CD4-positive, CD25-positive, alpha-beta regulatory T cell (primary cell): ENCODE measurements around the gene ATP8A2. TPM values are rescaled to one million over a fixed set of nuclear protein-coding genes. Genes with fewer than 3 reads are reported as not detected.
"Not testable (repeated sequence)": the region's sequence is repeated elsewhere in the genome, so short reads cannot be mapped to it uniquely, and the experiment has no call there.

Experiments used
- ATAC-seq, 2 donors: fragments of 150-1000 bp; cut with Tn5 transposase; one replicate each; pipeline ENCODE4 v1.10.0; 2021; ENCODE audit warnings: low read depth in 2 of 2, moderate number of reproducible peaks in 2 of 2, moderate library complexity in 1 of 2
- DNase-seq, 3 donors: peaks; one replicate each; pipeline versions ENCODE4 v3.0.0 to v3.0.0-alpha.2; 2012 to 2022; ENCODE audit warnings: mixed read lengths in 1 of 3
- H3K27ac ChIP-seq: one replicate; pipeline ENCODE4 v1.7.0; 2013; ENCODE audit warnings: mild to moderate bottlenecking, low read length; ENCODE audit not compliant: insufficient read depth, poor library complexity, severe bottlenecking
- H3K27me3 ChIP-seq: one replicate; pipeline ENCODE4 v1.7.0; 2013; ENCODE audit warnings: low read length; ENCODE audit not compliant: control insufficient read depth, insufficient read depth
- H3K36me3 ChIP-seq: one replicate; pipeline ENCODE4 v1.7.0; 2013; ENCODE audit warnings: mild to moderate bottlenecking, low read length, moderate library complexity; ENCODE audit not compliant: control insufficient read depth, insufficient read depth
- H3K4me1 ChIP-seq: 2 replicates; pipeline ENCODE4 v1.7.0; 2013; ENCODE audit warnings: mild to moderate bottlenecking, low read length; ENCODE audit not compliant: insufficient read depth, control insufficient read depth, poor library complexity, severe bottlenecking
- H3K4me3 ChIP-seq: one replicate; pipeline ENCODE4 v1.7.0; 2013; ENCODE audit warnings: low read depth, mild to moderate bottlenecking, low read length, moderate library complexity
- H3K9me3 ChIP-seq, 2 experiments: 1 replicate in 1 of 2; 2 replicates in 1 of 2; pipeline ENCODE4 v1.7.0; 2013; ENCODE audit warnings: low read length in 2 of 2, mild to moderate bottlenecking in 1 of 2, moderate library complexity in 1 of 2; ENCODE audit not compliant: control insufficient read depth in 2 of 2
- H3K27ac Mint-ChIP-seq, 3 donors: one replicate each; pipeline ENCODE4 v1.8.0; 2020 to 2022; ENCODE audit warnings: mild to moderate bottlenecking in 3 of 3, mixed read lengths in 3 of 3, moderate library complexity in 2 of 3
- H3K27me3 Mint-ChIP-seq: one replicate; pipeline ENCODE4 v1.8.0; 2022; ENCODE audit warnings: mild to moderate bottlenecking, mixed read lengths
- H3K36me3 Mint-ChIP-seq: one replicate; pipeline ENCODE4 v1.8.0; 2020; ENCODE audit warnings: mixed read lengths
- H3K4me1 Mint-ChIP-seq, 4 donors: one replicate each; pipeline ENCODE4 v1.8.0; 2020 to 2022; ENCODE audit warnings: mixed read lengths in 4 of 4, mild to moderate bottlenecking in 1 of 4
- H3K4me3 Mint-ChIP-seq, 4 donors: one replicate each; pipeline ENCODE4 v1.8.0; 2020 to 2022; ENCODE audit warnings: mild to moderate bottlenecking in 4 of 4, mixed read lengths in 4 of 4, moderate library complexity in 3 of 4
- H3K9me3 Mint-ChIP-seq, 7 donors: one replicate each; pipeline ENCODE4 v1.8.0; 2020 to 2022; ENCODE audit warnings: mixed read lengths in 7 of 7, mild to moderate bottlenecking in 3 of 7, moderate library complexity in 2 of 7
- polyA plus RNA-seq, 4 donors: library from polyadenylated mRNA; unstranded; fragments of 300-500 nt; fragmentation: Illumina TruSeq; gene quantifications; one replicate each; pipeline ENCODE4 v1.2.3, GENCODE V29; 2021
- total RNA-seq: library from RNA; stranded (reverse); gene quantifications from one replicate; pipeline ENCODE4 v1.2.3, GENCODE V29; 2022

ATP8A2 gene
- total and polyA plus RNA-seq, 5 donors from 2014 or later: 0.29 to 0.68 (median 0.55) TPM

DNA sequence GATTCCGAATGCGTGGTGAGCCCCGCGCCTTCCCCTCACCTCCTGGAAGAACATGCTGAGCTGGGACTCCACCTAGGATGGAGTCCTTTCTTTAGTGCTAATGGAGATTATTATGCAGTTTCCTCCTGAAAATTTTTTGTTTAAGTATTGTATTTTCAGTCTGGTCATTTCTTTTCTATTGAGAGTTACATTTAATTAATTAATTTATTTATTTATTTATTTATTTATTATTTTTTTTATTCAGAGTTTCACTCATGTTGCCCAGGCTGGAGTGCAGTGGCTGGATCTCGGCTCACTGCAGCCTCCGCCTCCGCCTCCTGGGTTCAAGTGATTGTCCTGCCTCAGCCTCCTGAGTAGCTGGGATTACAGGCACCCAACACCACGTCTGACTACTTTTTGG lies 400.8 kb downstream of the ATP8A2 start:
- not testable (repeated sequence) for H3K9me3 Mint-ChIP-seq, H3K4me1 ChIP-seq, H3K4me3 ChIP-seq, H3K36me3 Mint-ChIP-seq, H3K9me3 ChIP-seq, H3K4me1 Mint-ChIP-seq, H3K36me3 ChIP-seq, H3K27ac ChIP-seq, DNase-seq, H3K27me3 Mint-ChIP-seq, H3K27me3 ChIP-seq, ATAC-seq, H3K4me3 Mint-ChIP-seq, H3K27ac Mint-ChIP-seq

DNA sequence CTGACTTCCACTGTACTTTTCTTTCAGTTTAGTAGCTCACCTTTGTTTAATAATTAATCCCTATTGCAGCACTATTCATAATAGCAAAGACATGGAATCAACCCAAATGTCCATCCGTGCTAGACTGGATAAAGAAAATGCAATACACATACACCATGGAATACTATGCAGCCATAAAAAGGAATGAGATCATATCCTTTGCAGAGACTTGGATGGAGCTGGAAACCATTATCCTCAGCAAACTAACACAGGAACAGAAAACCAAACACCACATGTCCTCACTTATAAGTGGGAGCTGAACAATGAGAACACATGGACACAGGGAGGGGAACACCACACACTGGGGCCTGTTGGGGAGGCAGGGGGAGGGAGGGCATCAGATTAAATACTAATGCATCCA lies 402.3 kb downstream of the ATP8A2 start:
- H3K4me1 ChIP-seq, H3K27me3 Mint-ChIP-seq, H3K9me3 Mint-ChIP-seq, H3K4me3 Mint-ChIP-seq, H3K36me3 Mint-ChIP-seq, H3K27ac ChIP-seq, H3K4me1 Mint-ChIP-seq, ATAC-seq, H3K27me3 ChIP-seq, H3K36me3 ChIP-seq, H3K9me3 ChIP-seq, H3K4me3 ChIP-seq, DNase-seq, H3K27ac Mint-ChIP-seq: not testable (repeated sequence)

DNA sequence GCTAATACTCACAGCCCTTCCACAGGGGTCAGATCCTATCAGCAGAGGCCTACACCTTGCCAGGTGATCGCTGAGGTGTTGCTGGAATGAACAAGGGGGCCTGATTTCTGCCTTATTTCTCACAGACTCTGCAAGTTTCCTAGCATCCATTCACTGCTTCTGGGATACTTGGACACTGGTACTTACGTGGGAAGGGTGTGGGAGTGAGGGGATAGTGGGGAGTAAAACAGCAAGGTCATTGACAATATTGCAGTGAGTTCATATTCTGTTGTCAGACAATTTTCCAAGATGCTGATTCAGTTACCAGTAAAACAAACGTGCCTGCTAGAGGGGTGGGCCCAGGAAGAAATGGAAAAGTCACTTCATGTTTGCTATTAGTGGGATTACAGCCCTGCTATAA lies 403.5 kb downstream of the ATP8A2 start:
- H3K27ac Mint-ChIP-seq: peak overlapping the region in 1 of 3 donors; percentile 22
- no peak for ATAC-seq

DNA sequence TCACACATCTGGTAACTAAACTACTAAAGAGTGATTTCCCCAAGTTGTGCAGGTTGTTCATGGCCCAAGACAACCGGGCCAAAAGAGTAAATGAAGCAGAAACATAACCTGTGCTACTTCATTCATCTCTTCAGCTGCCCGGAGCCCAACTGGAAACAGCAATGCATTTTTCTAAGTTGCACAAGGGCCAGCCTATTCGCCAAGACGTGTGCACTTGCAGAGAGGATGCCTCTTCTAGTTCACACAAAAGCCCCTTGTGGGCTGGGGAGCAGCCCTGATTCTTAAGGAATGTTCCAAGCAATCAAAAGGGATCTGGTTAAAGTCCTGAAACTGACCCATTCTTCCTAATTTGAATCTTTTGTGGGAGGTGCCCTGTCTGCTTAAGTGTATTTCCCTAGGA lies 404.2 kb downstream of the ATP8A2 start:
- Histone ChIP-seq H3K4me1 (no peaks in the 10 kb centered on the region), H3K27ac (no peak overlapping the region), H3K4me3 (no peak overlapping the region), H3K9me3 (no peaks in the 10 kb centered on the region), H3K36me3 (no peaks in the 10 kb centered on the region), H3K27me3 (no peaks in the 10 kb centered on the region)
- Mint-ChIP-seq H3K27ac (no peak overlapping the region), H3K36me3 (no peaks in the 10 kb centered on the region), H3K27me3 (peaks cover 4% of the 10 kb centered on the region), H3K4me1 (peaks cover 0 to 4% (median 0%) of the 10 kb centered on the region in 4 donors), H3K9me3 (no peaks in the 10 kb centered on the region), H3K4me3 (no peak overlapping the region)
- no peak for DNase-seq
- no peak for ATAC-seq

More for the DNA sequence above, 403.5 kb downstream of the ATP8A2 start:
- Mint-ChIP-seq H3K36me3 (no peaks in the 10 kb centered on the region), H3K4me1 (peaks cover 0 to 4% (median 0%) of the 10 kb centered on the region in 4 donors), H3K9me3 (no peaks in the 10 kb centered on the region), H3K27me3 (peaks cover 4% of the 10 kb centered on the region), H3K4me3 (no peak overlapping the region)
- no peak overlapping the region for H3K4me3 ChIP-seq
- no peaks in the 10 kb centered on the region for H3K27me3 ChIP-seq
- no peak overlapping the region for H3K27ac ChIP-seq
- DNase-seq: no peak
- no peaks in the 10 kb centered on the region for H3K4me1 ChIP-seq
- no peaks in the 10 kb centered on the region for H3K9me3 ChIP-seq
- no peaks in the 10 kb centered on the region for H3K36me3 ChIP-seq

DNA sequence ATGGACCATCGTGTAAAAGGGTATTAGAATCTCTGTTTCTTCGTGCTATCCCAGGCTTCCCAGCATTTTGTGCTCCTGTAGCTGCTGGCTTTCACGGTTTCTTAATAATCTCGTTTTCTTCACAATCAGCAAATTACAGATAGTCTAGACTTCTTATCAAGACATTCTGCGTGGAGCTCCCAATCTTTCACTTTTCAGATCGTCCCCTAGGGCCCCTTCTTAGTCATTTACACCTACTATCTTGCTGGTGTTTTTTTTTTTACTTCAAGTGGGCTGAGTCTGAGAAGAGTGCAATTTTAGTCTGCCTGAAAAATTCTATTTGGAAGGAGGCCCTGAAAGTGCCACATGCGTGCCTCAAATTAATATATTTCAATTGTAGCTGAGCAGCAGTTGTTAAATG lies 404.9 kb downstream of the ATP8A2 start:
- DNase-seq (no peak), ATAC-seq (no peak)
- H3K27ac Mint-ChIP-seq: no peak overlapping the region
- Histone ChIP-seq H3K4me1 (no peaks in the 10 kb centered on the region), H3K4me3 (no peak overlapping the region), H3K9me3 (no peaks in the 10 kb centered on the region), H3K36me3 (no peaks in the 10 kb centered on the region), H3K27ac (no peak overlapping the region), H3K27me3 (no peaks in the 10 kb centered on the region)
- peaks cover 4% of the 10 kb centered on the region for H3K27me3 Mint-ChIP-seq
- no peaks in the 10 kb centered on the region for H3K4me1 Mint-ChIP-seq
- no peaks in the 10 kb centered on the region for H3K9me3 Mint-ChIP-seq
- H3K36me3 Mint-ChIP-seq: no peaks in the 10 kb centered on the region
- H3K4me3 Mint-ChIP-seq: no peak overlapping the region

DNA sequence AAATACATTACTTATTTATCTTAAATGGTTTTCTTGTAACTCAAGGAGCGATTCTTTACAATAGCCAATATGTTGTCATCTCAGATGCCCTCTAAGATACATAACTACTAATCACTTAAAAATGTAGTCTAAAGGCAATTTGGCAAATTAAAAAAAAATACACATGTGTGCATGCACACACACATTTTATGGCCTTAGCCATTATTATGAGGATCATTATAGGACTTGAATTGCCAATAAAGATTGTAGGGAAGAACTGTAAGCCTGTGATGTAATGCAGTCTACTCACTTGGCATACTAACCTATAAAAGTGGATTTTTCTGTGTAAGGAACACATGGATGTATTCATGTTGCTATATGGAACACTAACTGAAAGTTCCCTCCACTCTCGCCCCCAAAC lies 405.7 kb downstream of the ATP8A2 start:
- DNase-seq: no peak
- Histone ChIP-seq H3K27me3 (no peaks in the 10 kb centered on the region), H3K36me3 (no peaks in the 10 kb centered on the region), H3K4me3 (no peak overlapping the region), H3K4me1 (no peaks in the 10 kb centered on the region), H3K9me3 (no peaks in the 10 kb centered on the region), H3K27ac (no peak overlapping the region)
- H3K4me3 Mint-ChIP-seq: no peak overlapping the region
- H3K27ac Mint-ChIP-seq: no peak overlapping the region
- ATAC-seq: no peak
- peaks cover 4% of the 10 kb centered on the region for H3K27me3 Mint-ChIP-seq
- no peaks in the 10 kb centered on the region for H3K9me3 Mint-ChIP-seq
- no peaks in the 10 kb centered on the region for H3K4me1 Mint-ChIP-seq
- no peaks in the 10 kb centered on the region for H3K36me3 Mint-ChIP-seq

DNA sequence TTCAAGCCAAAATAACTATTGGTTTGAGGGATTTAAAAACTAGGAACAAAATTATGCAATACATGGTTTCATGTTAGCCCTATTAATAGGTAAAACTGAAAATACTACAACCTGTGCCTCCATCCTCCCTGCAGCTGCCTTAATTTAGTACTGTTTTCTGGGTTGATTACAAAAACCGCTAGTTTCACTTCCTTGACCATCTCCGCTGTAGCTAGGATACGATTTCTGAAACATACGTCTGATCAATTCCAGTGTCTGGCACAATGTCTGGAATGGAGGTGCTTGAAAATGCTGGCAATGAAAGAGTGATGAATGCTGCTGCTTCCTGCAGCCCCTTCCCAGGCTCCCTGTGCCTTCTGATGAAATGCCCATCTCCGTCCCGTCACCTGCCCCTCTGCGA lies 406.6 kb downstream of the ATP8A2 start:
- Histone ChIP-seq H3K27ac (no peak overlapping the region), H3K36me3 (no peaks in the 10 kb centered on the region), H3K9me3 (no peaks in the 10 kb centered on the region), H3K27me3 (no peaks in the 10 kb centered on the region), H3K4me3 (no peak overlapping the region), H3K4me1 (no peaks in the 10 kb centered on the region)
- Mint-ChIP-seq H3K27ac (no peak overlapping the region), H3K36me3 (no peaks in the 10 kb centered on the region), H3K4me1 (no peaks in the 10 kb centered on the region), H3K4me3 (no peak overlapping the region), H3K9me3 (no peaks in the 10 kb centered on the region), H3K27me3 (peaks cover 4% of the 10 kb centered on the region)
- DNase-seq (no peak), ATAC-seq (no peak)

DNA sequence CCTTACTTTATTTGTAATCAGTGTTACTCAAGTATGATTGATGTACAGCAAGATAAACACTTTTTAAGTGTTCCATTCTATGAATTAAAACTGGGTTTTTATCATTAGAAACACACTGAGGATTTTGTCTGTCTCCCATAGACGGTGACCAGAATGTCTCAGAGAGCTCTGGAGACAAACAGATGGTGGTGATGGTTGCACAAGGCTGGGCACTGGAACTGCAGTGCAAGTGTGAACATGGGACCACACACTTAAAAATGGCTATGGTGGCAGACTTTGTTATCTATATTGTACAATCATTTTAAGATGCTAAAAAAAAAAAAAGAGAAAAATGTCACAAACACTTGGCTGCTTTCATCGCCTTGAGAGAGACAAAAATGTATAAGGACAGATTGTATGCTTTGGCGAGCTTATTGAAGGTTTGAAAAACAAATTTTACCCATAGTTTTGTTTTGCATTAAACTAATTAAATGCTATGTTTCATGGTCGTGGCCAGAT lies 407.1 kb downstream of the ATP8A2 start:
- Histone ChIP-seq H3K4me3 (no peak overlapping the region), H3K9me3 (no peaks in the 10 kb centered on the region), H3K27ac (no peak overlapping the region), H3K27me3 (no peaks in the 10 kb centered on the region), H3K4me1 (no peaks in the 10 kb centered on the region), H3K36me3 (no peaks in the 10 kb centered on the region)
- no peak overlapping the region for H3K4me3 Mint-ChIP-seq
- H3K9me3 Mint-ChIP-seq: no peaks in the 10 kb centered on the region
- peaks cover 4% of the 10 kb centered on the region for H3K27me3 Mint-ChIP-seq
- no peaks in the 10 kb centered on the region for H3K4me1 Mint-ChIP-seq
- DNase-seq (no peak), ATAC-seq (no peak)
- H3K27ac Mint-ChIP-seq: no peak overlapping the region
- H3K36me3 Mint-ChIP-seq: no peaks in the 10 kb centered on the region
